Renal cortical epithelial cell (primary cell): ENCODE measurements around the gene LCT. TPM values are rescaled to one million over a fixed set of nuclear protein-coding genes. Genes with fewer than 3 reads are reported as not detected.
"Not testable (repeated sequence)": the region's sequence is repeated elsewhere in the genome, so short reads cannot be mapped to it uniquely, and the experiment has no call there.

Experiments used
- DNase-seq: peaks from one replicate; pipeline ENCODE4 v3.0.0-alpha.2; 2011; ENCODE audit warnings: low read depth
- total RNA-seq: library from RNA; depleted of rRNA; stranded (reverse); fragments of >200 nt; gene quantifications from 2 replicates; pipeline ENCODE4 v1.2.3, GENCODE V29; 2014

The LCT gene
- not detected in 2 replicates for total RNA-seq

- DNase-seq, result no peak
Observed at GRCh38 chr2:135836596-135837270, at the start of gene LCT. LCT (minus strand) TSS chr2:135837184; CDS start chr2:135837169, 15 bp downstream.

GRCh38 chr2:135885709-135886108, 48.7 kb upstream of the LCT start:
- DNase-seq, result no peak

- no peak for DNase-seq
Observed at GRCh38 chr2:135882415-135882814, 45.4 kb upstream of the LCT start.

- DNase-seq, result not testable (repeated sequence)
Observed at GRCh38 chr2:135876770-135877169, 39.8 kb upstream of the LCT start.

- DNase-seq, result peak; percentile 98
Observed at GRCh38 chr2:135876066-135876711, 39.2 kb upstream of the LCT start, which contains the start of gene MCM6. MCM6 (minus strand) TSS chr2:135876443; CDS start chr2:135876365, 78 bp downstream.

- DNase-seq, result peak; percentile 31
Observed at GRCh38 chr2:135875491-135876065, 38.6 kb upstream of the LCT start.

- no peak for DNase-seq
Observed at GRCh38 chr2:135874777-135875365, 37.9 kb upstream of the LCT start.

- no peak for DNase-seq
Observed at GRCh38 chr2:135870571-135870970, 33.6 kb upstream of the LCT start.

GRCh38 chr2:135863233-135863632, 26.2 kb upstream of the LCT start:
- no peak for DNase-seq

GRCh38 chr2:135862718-135863117, 25.7 kb upstream of the LCT start:
- DNase-seq, result no peak

- no peak for DNase-seq
Observed at GRCh38 chr2:135853401-135853800, 16.4 kb upstream of the LCT start.

- DNase-seq, result no peak
Observed at GRCh38 chr2:135851858-135852257, 14.9 kb upstream of the LCT start.

- DNase-seq, result no peak
Observed at GRCh38 chr2:135850892-135851668, 14.1 kb upstream of the LCT start.

- no peak for DNase-seq
Observed at GRCh38 chr2:135849087-135849486, 12.1 kb upstream of the LCT start.

GRCh38 chr2:135845997-135846396, 9.0 kb upstream of the LCT start:
- DNase-seq, result no peak

GRCh38 chr2:135845257-135845656, 8.3 kb upstream of the LCT start:
- no peak for DNase-seq

GRCh38 chr2:135844301-135844895, 7.4 kb upstream of the LCT start:
- DNase-seq, result peak; percentile 6

- DNase-seq, result peak; percentile 66
Observed at GRCh38 chr2:135843671-135844070, 6.7 kb upstream of the LCT start.

- DNase-seq, result no peak
Observed at GRCh38 chr2:135840601-135841000, 3.6 kb upstream of the LCT start.

GRCh38 chr2:135839713-135840112, 2.7 kb upstream of the LCT start:
- peak; percentile 17 for DNase-seq

GRCh38 chr2:135838502-135838901, 1.5 kb upstream of the LCT start:
- DNase-seq, result no peak

GRCh38 chr2:135832891-135833290, 4.1 kb downstream of the LCT start:
- DNase-seq, result no peak
